GM18508 (cell line): Measurements from ENCODE around the gene MB.

Experiments
- ATAC-seq: cut with Tn5 transposase; IDR thresholded peaks from one replicate; pipeline ENCODE4 v1.9.1; 2021; ENCODE audit warnings: moderate number of reproducible peaks; ENCODE audit not compliant: insufficient read depth, unreplicated experiment

MB gene

DNA sequence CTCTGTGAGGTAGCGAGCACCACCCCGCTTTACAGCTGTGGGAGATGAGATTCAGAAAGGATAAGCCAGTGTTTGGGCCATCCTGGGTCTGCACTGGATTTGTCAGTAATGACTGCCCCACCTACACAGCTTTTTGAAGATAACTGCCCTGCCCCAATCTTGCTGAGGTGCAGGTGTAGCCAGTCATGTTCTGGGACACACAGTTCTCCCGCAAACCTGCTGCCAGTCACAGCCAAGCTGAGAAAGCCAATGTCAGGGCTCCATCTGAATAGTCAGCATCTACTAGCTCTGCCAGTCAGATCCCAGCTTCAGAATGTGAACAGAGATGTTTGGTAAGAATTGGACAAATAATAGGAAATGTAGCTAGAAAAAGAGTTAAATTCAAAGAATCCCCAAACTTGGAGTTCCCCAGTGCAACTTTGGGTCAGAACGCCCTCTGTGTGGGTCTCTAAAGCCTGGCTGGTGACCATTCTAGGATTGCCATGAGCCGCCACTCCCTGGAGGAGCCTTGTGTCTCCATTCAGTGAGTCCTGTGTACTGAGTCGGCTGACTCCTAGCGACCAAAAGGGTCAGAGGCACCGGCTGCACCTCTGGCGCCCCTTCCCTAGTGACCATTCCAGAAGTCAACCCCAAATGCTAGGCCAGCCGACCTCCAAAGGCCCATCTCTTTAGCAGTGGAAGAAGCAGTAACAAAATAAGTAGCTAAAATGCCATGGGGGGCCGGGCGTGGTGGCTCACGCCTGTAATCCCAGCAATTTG lies 2.4 kb upstream of the MB start:
- no peak for ATAC-seq

DNA sequence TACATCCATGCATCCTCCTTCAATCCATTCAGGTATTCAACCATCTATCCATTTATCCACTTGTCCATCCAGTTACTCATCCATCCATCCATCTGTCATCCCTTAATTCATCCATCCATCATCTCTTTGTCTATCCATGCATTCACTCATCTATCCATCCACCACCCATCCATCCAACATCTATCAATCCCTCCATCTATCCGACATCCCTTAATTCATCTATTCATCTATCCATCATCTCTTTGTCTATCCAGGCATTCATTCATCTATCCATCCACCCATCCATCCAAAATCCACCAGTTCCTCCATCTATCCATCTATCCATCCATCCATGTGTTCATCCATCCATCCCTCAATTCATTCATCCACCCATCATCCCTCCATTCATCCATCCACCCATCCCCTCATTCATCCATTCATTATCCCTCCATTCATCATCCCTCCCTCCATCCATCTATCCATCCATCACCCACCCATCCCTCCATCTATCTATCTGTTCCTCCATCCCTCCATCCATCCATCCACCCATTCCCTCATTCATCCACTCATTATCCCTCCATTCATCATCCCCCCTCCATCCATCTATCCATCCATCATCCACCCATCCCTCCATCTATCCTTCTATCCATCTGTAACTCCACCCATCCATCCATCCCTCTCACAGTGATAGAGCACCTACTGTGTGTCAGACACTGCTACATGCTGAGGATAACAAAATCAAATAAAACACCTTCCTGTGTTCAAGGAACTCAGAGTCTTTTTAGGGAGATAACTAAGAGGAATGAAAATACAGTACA lies 1.5 kb upstream of the MB start:
- no peak for ATAC-seq

DNA sequence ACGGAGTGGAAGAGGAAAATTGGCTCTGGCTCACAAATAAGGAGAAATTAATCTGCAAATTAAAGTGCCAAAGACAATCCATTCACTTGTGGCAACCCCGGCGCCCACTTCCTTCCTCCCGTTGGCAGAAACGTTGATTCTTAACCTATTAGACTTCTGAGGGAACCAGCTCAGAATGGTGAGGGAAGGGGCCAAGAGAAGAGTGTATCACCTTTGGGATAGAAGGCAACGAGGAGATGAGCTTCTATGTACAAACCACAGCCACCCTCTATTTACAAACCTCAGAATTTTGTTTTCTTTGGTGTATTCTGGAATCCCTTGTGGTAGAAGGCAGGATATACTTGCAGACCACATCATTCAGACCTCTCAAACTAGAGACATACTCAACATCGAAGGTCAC lies 1.1 kb downstream of the MB start:
- ATAC-seq, result no peak

- no peak for ATAC-seq
These were observed 2.0 kb downstream of the MB start for GRCh38 chr22:35615156-35615555.

GRCh38 chr22:35614404-35614803 lies 2.7 kb downstream of the MB start:
- no peak for ATAC-seq

- no peak for ATAC-seq
These were observed 4.2 kb downstream of the MB start for GRCh38 chr22:35612903-35613302.

DNA sequence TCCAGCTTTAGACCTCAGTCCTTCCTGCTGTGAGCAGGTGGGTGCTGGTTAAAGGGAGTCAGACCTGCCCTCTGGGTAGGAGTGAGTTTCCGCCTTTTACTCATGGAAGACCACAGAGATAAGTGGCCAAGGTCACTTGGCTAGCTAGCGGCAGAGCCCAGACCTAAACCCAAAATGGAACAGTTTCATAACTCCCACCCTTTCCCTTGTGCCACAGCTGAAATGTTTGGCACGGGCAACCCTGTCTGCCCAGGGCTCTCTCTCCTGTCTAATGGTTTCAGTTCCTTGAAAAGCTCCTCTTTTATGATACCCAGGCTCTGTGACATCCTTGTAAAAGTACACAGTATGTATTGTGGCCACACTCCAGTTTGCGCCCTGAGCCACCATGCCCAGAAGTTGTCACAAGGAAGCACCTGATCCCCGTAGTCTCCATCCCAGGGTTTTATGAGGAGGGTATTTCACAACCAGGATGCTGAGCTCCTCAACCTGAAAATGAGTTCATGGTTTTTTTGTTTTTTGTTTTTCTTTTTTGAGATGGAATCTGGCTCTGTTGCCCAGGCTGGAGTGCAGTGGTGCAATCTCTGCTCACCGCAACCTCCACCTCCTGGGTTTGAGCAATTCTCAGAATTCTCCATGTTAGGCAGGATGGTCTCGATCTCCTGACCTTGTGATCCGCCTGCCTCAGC lies 5.1 kb downstream of the MB start:
- ATAC-seq, result no peak

DNA sequence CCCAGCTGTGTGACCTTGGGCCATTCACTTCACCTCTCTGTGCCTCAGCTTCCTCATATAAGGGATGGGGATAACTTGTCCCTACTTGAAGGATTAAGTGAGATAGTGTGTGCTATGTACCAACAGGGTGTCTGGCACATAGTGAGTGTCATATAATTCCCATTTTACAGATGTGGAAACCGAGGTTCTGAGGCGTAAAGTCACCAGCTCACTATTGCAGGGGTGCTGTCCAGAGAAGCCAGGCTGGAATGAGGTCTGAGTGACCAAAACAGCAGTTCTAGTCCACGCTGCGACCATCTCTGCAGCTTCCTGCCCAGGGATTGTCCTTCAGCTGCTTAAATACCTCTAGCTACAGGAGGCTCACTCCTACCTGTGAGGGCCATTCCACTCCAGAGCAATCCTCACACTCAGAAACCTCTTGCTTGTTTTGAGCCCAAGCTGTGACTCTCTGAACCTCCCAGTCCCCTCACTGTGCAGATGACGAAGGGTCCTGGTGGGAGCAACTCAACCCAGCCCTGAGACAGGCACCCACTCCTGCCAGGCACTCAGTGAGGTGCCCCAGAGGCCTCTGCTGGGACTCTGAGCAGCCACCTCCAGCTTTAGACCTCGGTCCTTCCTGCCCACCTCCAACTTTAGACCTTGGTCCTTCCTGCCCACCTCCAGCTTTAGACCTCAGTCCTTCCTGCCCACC lies 5.8 kb downstream of the MB start:
- ATAC-seq, result no peak

DNA sequence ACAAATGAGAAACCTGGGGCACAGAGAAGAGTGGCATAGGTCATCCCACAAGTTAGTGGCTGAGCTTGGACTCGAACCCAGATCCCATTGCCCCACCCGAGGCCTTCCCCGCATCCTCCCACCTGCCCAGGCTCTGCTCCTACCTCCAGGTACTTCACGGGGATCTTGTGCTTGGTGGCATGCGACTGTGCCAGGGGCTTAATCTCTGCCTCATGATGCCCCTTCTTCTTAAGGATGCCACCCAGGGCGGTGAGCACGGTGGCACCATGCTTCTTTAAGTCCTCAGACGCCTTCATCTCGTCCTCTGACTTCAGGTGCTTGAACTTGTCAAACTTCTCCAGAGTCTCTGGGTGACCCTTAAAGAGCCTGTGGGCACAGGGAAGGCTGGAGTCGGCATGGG lies 6.4 kb downstream of the MB start:
- no peak for ATAC-seq

DNA sequence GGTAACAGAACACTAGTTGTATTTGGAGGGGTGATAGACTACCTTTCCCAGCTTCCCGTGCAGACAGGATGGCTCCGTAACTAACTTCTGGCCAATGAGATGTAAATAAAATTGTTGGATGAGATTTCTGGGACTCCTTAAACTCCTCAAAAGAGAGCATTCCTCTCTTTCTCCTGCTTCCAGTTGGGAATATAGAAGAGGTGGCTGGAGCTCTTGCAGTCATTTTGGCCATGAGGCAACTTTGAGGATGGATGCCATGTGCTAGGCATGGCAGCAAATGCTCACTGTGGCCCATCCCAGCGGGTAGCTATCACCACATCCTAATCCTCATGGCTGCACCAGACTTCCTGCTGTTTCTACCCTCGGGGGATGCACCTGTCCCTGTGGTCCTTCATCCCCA lies 7.4 kb downstream of the MB start:
- no peak for ATAC-seq

- ATAC-seq, result no peak
These were observed 7.9 kb downstream of the MB start for GRCh38 chr22:35609261-35609660.

- no peak for ATAC-seq
These were observed 9.0 kb downstream of the MB start for GRCh38 chr22:35608088-35608487.

DNA sequence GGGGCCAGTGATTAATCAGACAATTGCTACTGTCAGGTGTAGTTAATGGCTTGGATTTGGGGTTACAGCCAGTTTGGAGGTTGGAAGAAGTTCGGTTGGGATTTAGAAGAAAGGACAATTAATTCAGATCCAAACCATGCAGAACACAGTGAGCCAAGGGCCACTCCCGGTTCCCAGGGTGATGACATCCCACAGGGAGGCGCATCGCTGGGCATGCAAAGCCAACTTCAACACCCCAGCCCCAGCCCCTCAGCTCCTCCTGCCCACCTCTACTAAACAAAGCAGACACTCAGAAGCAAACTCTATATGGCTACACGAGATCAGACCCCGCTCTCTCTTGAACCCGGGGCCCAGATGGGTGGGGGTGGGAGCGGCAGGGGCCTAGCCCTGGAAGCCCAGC lies 10.2 kb downstream of the MB start:
- no peak for ATAC-seq

- no peak for ATAC-seq
These were observed 11.2 kb downstream of the MB start for GRCh38 chr22:35605851-35606481.

DNA sequence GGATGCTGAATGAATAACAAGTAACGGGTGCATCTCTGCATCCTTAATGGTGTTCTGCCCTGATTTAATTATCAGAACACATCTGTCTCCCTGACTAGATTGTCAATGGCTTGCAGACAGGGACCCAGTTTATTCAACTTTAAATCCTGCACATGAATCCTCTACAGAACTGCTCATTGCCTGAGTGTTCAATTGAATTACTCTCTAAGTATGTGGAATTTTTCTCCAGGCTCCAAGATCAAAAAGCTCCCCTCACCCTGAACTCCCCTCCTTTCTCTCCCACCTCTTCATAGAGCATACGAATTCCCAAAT lies 11.8 kb downstream of the MB start:
- no peak for ATAC-seq

GRCh38 chr22:35604621-35605368 lies 12.3 kb downstream of the MB start:
- ATAC-seq, result no peak

- no peak for ATAC-seq
These were observed 15.2 kb downstream of the MB start for GRCh38 chr22:35601743-35602615.

- ATAC-seq, result no peak
These were observed 16.0 kb downstream of the MB start for GRCh38 chr22:35601013-35601580.
